NCI-H1105 treated with DMSO at 0.1 percent for 48 hours (cell line): Measurements from ENCODE around the gene PRELP.
"Not testable (repeated sequence)": the region's sequence is repeated elsewhere in the genome, so short reads cannot be mapped to it uniquely, and the experiment has no call there.

ENCODE experiments used
- DNase-seq: peaks from one replicate; lab custom pipeline; 2025; lab: John Stamatoyannopoulos, UW

PRELP gene

GRCh38 chr1:203506858-203507626 is 31.4 kb downstream of the PRELP start:
- no peak for DNase-seq

GRCh38 chr1:203507759-203508158 is 32.2 kb downstream of the PRELP start:
- DNase-seq: no peak

- no peak for DNase-seq
Measured at GRCh38 chr1:203508463-203509073, 33.0 kb downstream of the PRELP start.

- DNase-seq: no peak
Measured at GRCh38 chr1:203509135-203509534, 33.5 kb downstream of the PRELP start.

- no peak for DNase-seq
Measured at GRCh38 chr1:203511513-203511912, 35.9 kb downstream of the PRELP start.

- no peak for DNase-seq
Measured at GRCh38 chr1:203511930-203512329, 36.3 kb downstream of the PRELP start.

- DNase-seq: no peak
Measured at GRCh38 chr1:203512517-203512847, 36.9 kb downstream of the PRELP start.

GRCh38 chr1:203512848-203513584 is 37.4 kb downstream of the PRELP start:
- no peak for DNase-seq

GRCh38 chr1:203513585-203514031 is 38.0 kb downstream of the PRELP start:
- DNase-seq: no peak

GRCh38 chr1:203516184-203516583 is 40.6 kb downstream of the PRELP start:
- DNase-seq: no peak

GRCh38 chr1:203516906-203517305 is 41.3 kb downstream of the PRELP start:
- DNase-seq: no peak

GRCh38 chr1:203517426-203518110 is 42.0 kb downstream of the PRELP start:
- DNase-seq: no peak

- DNase-seq: not testable (repeated sequence)
Measured at GRCh38 chr1:203518139-203518538, 42.5 kb downstream of the PRELP start.

- DNase-seq: no peak
Measured at GRCh38 chr1:203518541-203518940, 42.9 kb downstream of the PRELP start.

- no peak for DNase-seq
Measured at GRCh38 chr1:203519053-203519840, 43.6 kb downstream of the PRELP start.

- DNase-seq: no peak
Measured at GRCh38 chr1:203519896-203520295, 44.3 kb downstream of the PRELP start.

- DNase-seq: no peak
Measured at GRCh38 chr1:203520315-203520714, 44.7 kb downstream of the PRELP start.

- no peak for DNase-seq
Measured at GRCh38 chr1:203521074-203521794, 45.6 kb downstream of the PRELP start.

GRCh38 chr1:203521812-203522211 is 46.2 kb downstream of the PRELP start:
- no peak for DNase-seq

GRCh38 chr1:203522237-203522636 is 46.6 kb downstream of the PRELP start:
- DNase-seq: peak; percentile 80

- no peak for DNase-seq
Measured at GRCh38 chr1:203523667-203524066, 48.1 kb downstream of the PRELP start.
